ENCODE data around the gene CLECL1. TPM values are rescaled to one million over a fixed set of nuclear protein-coding genes. Genes with fewer than 3 reads are reported as not detected.
A peak's percentile ranks its signal among the peaks of the same experiment; 100 is the strongest.

CLECL1 gene
- total RNA-seq, 1 donor from 2014 or later: not detected

DNA sequence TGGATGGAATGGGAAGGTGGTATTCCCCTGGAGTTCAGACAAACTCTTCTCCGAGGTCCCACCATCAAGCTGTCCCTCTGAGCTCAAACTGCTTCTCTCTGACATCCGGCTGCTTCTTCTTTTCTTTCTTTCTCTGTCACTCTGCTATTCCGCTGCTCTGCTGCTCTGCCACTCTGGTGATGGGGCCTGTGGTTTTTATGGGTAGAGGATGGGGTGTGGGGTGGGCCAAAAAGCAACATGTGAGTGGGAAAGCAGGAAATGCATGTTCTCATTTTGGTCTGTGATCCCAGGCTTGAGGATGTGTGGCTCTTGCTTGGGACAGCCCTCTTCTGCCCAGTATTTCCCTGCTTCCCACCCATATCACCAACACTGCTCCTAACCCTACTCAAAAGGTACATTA is 30.6 kb downstream of the CLECL1 start:
- no peaks in the 10 kb centered on the region for H3K27me3 ChIP-seq (ENCODE audit: low read depth)
- no peaks in the 10 kb centered on the region for H3K36me3 ChIP-seq
- DNase-seq: no peak
- TF ChIP-seq, protein P1, sequence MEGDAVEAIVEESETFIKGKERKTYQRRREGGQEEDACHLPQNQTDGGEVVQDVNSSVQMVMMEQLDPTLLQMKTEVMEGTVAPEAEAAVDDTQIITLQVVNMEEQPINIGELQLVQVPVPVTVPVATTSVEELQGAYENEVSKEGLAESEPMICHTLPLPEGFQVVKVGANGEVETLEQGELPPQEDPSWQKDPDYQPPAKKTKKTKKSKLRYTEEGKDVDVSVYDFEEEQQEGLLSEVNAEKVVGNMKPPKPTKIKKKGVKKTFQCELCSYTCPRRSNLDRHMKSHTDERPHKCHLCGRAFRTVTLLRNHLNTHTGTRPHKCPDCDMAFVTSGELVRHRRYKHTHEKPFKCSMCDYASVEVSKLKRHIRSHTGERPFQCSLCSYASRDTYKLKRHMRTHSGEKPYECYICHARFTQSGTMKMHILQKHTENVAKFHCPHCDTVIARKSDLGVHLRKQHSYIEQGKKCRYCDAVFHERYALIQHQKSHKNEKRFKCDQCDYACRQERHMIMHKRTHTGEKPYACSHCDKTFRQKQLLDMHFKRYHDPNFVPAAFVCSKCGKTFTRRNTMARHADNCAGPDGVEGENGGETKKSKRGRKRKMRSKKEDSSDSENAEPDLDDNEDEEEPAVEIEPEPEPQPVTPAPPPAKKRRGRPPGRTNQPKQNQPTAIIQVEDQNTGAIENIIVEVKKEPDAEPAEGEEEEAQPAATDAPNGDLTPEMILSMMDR (IDR thresholded peaks at IDR 0.05; ENCODE audit: borderline replicate concordance): no peak
- H3K4me1 ChIP-seq: peaks cover 22% of the 10 kb centered on the region
- H3K27ac ChIP-seq (replicated peaks): no peak overlapping the region
- intact Hi-C loops (cut with micrococcal nuclease): no loop called here
- peaks cover 25% of the 10 kb centered on the region for H3K9me3 ChIP-seq (replicated peaks)
- no peak overlapping the region for H3K4me3 ChIP-seq

DNA sequence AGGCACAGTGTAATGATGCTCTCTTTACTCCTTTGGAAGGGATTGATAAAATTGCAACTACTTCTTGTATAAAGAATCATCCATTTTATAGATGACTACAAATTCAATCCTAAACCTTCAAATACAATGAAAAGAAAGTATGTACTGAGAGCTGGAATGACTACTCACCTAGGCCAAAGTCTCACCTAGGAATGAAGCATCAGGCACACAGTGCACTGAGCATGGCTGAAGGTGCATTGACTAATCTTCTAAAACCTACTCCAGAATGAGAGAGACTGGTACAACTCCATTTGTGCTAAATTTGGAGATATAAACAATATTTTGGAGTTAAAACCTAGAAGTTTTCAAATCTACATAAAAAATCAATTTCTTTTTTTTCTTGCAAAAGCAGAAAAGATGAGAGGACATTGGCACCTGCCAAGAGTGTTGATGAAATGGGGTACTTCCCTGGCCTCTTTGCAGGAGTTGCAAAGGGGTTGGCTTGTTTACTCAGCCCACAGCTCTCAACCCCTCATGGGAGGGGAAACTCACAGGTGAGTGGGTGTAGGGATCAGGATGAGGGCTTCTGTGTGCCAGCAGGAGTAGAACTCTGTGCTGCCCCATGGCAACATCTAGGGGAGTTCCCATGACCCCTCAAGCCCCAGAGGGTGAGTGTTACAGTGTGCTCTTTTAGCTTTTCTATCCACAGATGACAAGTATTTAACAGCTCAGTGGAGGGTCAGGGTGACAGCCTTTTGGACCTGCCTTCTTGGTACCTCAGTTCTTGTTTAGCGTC is 31.3 kb downstream of the CLECL1 start:
- no peak overlapping the region for H3K27ac ChIP-seq (replicated peaks)
- no peak for DNase-seq
- intact Hi-C loops (cut with micrococcal nuclease): no loop called here
- no peak overlapping the region for H3K4me3 ChIP-seq
- no peaks in the 10 kb centered on the region for H3K36me3 ChIP-seq
- H3K4me1 ChIP-seq: peaks cover 24% of the 10 kb centered on the region
- TF ChIP-seq, protein P1 (IDR thresholded peaks at IDR 0.05; ENCODE audit: borderline replicate concordance): no peak
- H3K27me3 ChIP-seq (ENCODE audit: low read depth): no peaks in the 10 kb centered on the region
- H3K9me3 ChIP-seq (replicated peaks): peaks cover 31% of the 10 kb centered on the region

DNA sequence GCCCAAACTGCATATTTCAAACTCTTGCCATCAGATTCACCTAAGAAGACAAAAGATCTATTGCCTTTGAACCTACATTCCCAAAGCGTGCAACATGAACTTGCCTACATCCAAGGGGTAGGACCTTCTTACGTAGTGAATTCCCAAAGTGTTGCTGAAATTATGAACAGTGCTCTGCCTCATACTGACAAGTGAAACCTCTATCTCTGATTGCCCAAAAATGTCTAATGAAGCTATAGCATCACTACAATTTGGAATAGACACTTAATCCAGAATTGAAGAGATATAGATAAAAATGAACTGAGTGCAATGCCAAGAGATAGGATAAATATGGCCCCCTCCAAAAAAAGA is 32.3 kb downstream of the CLECL1 start:
- peaks cover under 1% of the 10 kb centered on the region for H3K36me3 ChIP-seq
- H3K4me3 ChIP-seq: no peak overlapping the region
- TF ChIP-seq, protein P1 (IDR thresholded peaks at IDR 0.05; ENCODE audit: borderline replicate concordance): no peak
- H3K9me3 ChIP-seq (replicated peaks): peaks cover 38% of the 10 kb centered on the region
- intact Hi-C loops (cut with micrococcal nuclease): no loop called here
- no peaks in the 10 kb centered on the region for H3K27me3 ChIP-seq (ENCODE audit: low read depth)
- H3K4me1 ChIP-seq: peaks cover 26% of the 10 kb centered on the region
- DNase-seq: no peak
- H3K27ac ChIP-seq (replicated peaks): peak overlapping the region; percentile 66

DNA sequence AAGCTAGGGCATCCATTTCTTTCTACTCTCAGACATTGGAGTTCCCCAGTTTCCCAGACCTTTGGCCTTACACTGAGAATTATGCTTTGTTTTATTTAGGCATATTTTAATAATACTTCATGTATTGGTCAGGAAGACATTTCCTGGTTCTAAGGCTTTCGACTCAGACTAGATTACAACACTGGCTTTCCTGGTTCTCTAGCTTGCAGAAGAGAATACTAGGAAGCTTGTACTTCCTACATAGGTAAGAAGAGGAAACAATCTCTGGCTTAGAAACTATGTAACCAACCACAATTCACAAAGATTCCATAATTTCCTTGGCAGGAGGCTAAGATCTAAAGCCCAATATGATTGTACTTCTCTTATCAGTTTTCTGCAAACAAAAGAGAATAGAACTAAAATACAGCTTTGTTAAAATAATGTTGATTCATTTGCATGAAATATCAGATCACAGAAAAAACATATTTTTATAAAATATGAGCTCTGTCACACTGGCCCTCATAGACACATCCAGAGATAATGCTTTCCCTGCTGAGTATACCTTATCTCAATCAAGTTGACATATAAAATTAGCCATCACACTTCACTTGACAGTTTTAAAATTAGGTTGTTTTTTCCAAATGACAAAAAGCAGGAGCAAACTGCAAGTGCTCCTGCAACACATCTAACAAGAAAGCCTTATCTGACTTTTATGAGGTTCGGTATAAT is 32.8 kb downstream of the CLECL1 start:
- DNase-seq: no peak
- TF ChIP-seq, protein P1 (IDR thresholded peaks at IDR 0.05; ENCODE audit: borderline replicate concordance): no peak
- H3K4me1 ChIP-seq: peaks cover 26% of the 10 kb centered on the region
- peaks cover 6% of the 10 kb centered on the region for H3K36me3 ChIP-seq
- H3K4me3 ChIP-seq: no peak overlapping the region
- intact Hi-C loops (cut with micrococcal nuclease): no loop called here
- H3K27ac ChIP-seq (replicated peaks): peak overlapping the region; percentile 66
- H3K27me3 ChIP-seq (ENCODE audit: low read depth): no peaks in the 10 kb centered on the region
- H3K9me3 ChIP-seq (replicated peaks): peaks cover 41% of the 10 kb centered on the region

DNA sequence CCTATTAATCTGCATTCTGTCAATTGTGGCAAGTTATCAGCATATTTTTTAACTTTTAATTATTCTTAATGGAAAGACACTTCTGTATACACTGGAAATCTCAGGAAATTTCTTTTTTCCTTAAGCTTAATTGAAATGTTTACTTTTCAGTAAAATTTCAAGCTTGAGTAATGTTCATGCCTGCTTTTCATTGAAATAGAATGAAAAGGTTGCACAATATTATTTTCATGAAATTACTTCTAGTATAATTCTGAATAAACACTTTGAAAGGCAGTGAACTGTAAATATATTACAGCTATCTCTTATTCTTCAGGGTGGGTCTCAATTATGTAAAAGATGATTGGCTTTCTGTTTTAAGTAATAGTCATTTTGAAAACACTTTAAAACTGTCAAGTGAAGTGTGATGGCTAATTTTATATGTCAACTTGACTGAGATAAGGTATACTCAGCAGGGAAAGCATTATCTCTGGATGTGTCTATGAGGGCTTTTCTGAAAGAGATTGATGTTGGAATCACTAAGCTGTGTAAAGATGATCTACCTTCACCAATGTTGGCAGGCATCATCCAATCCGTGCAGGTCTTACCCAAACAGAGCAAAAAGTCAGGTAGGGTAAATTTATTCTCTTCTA is 33.5 kb downstream of the CLECL1 start:
- peak overlapping the region; percentile 66 for H3K27ac ChIP-seq (replicated peaks)
- H3K4me1 ChIP-seq: peaks cover 26% of the 10 kb centered on the region
- intact Hi-C loops (cut with micrococcal nuclease): no loop called here
- peaks cover 12% of the 10 kb centered on the region for H3K36me3 ChIP-seq
- DNase-seq: no peak
- TF ChIP-seq, protein P1 (IDR thresholded peaks at IDR 0.05; ENCODE audit: borderline replicate concordance): no peak
- no peak overlapping the region for H3K4me3 ChIP-seq
- H3K9me3 ChIP-seq (replicated peaks): peaks cover 41% of the 10 kb centered on the region
- no peaks in the 10 kb centered on the region for H3K27me3 ChIP-seq (ENCODE audit: low read depth)

Measured in left ventricle myocardium inferior (tissue), 1 donor.